ENCODE data around the gene C1orf52. TPM values are rescaled to one million over a fixed set of nuclear protein-coding genes. Genes with fewer than 3 reads are reported as not detected.
A peak's percentile ranks its signal among the peaks of the same experiment; 100 is the strongest.

The C1orf52 gene
- total RNA-seq, 2 experiments from 2014 or later = 35.6 to 37.4 TPM

GRCh38 chr1:85283475-85284199 is 24.2 kb upstream of the C1orf52 start:
- Histone ChIP-seq H3K79me2 (ENCODE audit: insufficient read depth, low read depth, low read length) (no peaks in the 10 kb centered on the region), H3K4me1 (ENCODE audit: insufficient read depth, low read length, poor library complexity, severe bottlenecking) (no peaks in the 10 kb centered on the region), H3K27ac (ENCODE audit: low read depth, low read length, poor library complexity, severe bottlenecking) (no peak overlapping the region), H4K20me1 (ENCODE audit: insufficient read depth, low read length) (no peaks in the 10 kb centered on the region), H3K9me2 (ENCODE audit: insufficient read depth, low read length) (no peaks in the 10 kb centered on the region), H3K36me3 (ENCODE audit: insufficient read depth, low read length) (no peaks in the 10 kb centered on the region), H3K9me3 (ENCODE audit: low read length) (0 out of 2 replicates have a peak, but pooled peaks cover 6% of the 10 kb centered on the region), H2AFZ (ENCODE audit: low read length) (no peak overlapping the region), H3K4me2 (ENCODE audit: low read length) (no peak overlapping the region), H3K4me3 (ENCODE audit: low read depth, low read length, poor library complexity, severe bottlenecking) (no peak overlapping the region)
- ChIA-PET POLR2A (no interaction called here), CTCF (ENCODE audit: unreplicated experiment) (interaction anchor here (1.8 kb wide), 1 partner anchor 24 kb away, joined by 8 read pairs; the partner anchor contains the start of gene C1orf52)
- intact Hi-C loops (cut with micrococcal nuclease; ENCODE audit: unreplicated experiment) = no loop called here
- TF ChIP-seq EZH2phosphoT487 (IDR thresholded peaks at IDR 0.05; ENCODE audit: borderline replicate concordance, low read depth, low read length) (no peak), CTCF (conservative IDR thresholded peaks at IDR 0.05; ENCODE audit: low read length) (no peak)
- DNase-seq (ENCODE audit: low spot score) = no peak
- no TSS peak for BruUV-seq (replicated peaks)

GRCh38 chr1:85282424-85282823 is 23.0 kb upstream of the C1orf52 start:
- no TSS peak for BruUV-seq (replicated peaks)
- Histone ChIP-seq H3K79me2 (ENCODE audit: insufficient read depth, low read depth, low read length) (no peaks in the 10 kb centered on the region), H3K4me2 (ENCODE audit: low read length) (no peak overlapping the region), H3K4me3 (ENCODE audit: low read depth, low read length, poor library complexity, severe bottlenecking) (no peak overlapping the region), H3K36me3 (ENCODE audit: insufficient read depth, low read length) (no peaks in the 10 kb centered on the region), H4K20me1 (ENCODE audit: insufficient read depth, low read length) (no peaks in the 10 kb centered on the region), H3K27ac (ENCODE audit: low read depth, low read length, poor library complexity, severe bottlenecking) (no peak overlapping the region), H3K9me3 (ENCODE audit: low read length) (0 out of 2 replicates have a peak, but pooled peaks cover 6% of the 10 kb centered on the region), H3K4me1 (ENCODE audit: insufficient read depth, low read length, poor library complexity, severe bottlenecking) (peaks cover under 1% of the 10 kb centered on the region), H3K9me2 (ENCODE audit: insufficient read depth, low read length) (no peaks in the 10 kb centered on the region), H2AFZ (ENCODE audit: low read length) (no peak overlapping the region)
- TF ChIP-seq EZH2phosphoT487 (IDR thresholded peaks at IDR 0.05; ENCODE audit: borderline replicate concordance, low read depth, low read length) (no peak), CTCF (conservative IDR thresholded peaks at IDR 0.05; ENCODE audit: low read length) (0 out of 2 replicates have a peak, but pooled peaks have one; percentile 20)
- ChIA-PET CTCF (ENCODE audit: unreplicated experiment) (no interaction called here), POLR2A (no interaction called here)
- intact Hi-C loops (cut with micrococcal nuclease; ENCODE audit: unreplicated experiment) = no loop called here
- DNase-seq (ENCODE audit: low spot score) = no peak

- DNase-seq (ENCODE audit: low spot score) = no peak
- Histone ChIP-seq H4K20me1 (ENCODE audit: insufficient read depth, low read length) (no peaks in the 10 kb centered on the region), H3K27ac (ENCODE audit: low read depth, low read length, poor library complexity, severe bottlenecking) (no peak overlapping the region), H2AFZ (ENCODE audit: low read length) (no peak overlapping the region), H3K4me1 (ENCODE audit: insufficient read depth, low read length, poor library complexity, severe bottlenecking) (peaks cover 7% of the 10 kb centered on the region), H3K9me3 (ENCODE audit: low read length) (0 out of 2 replicates have a peak, but pooled peaks cover 6% of the 10 kb centered on the region), H3K36me3 (ENCODE audit: insufficient read depth, low read length) (no peaks in the 10 kb centered on the region), H3K9me2 (ENCODE audit: insufficient read depth, low read length) (no peaks in the 10 kb centered on the region), H3K4me2 (ENCODE audit: low read length) (no peak overlapping the region), H3K4me3 (ENCODE audit: low read depth, low read length, poor library complexity, severe bottlenecking) (no peak overlapping the region), H3K79me2 (ENCODE audit: insufficient read depth, low read depth, low read length) (peaks cover 4% of the 10 kb centered on the region; the same call in 1 of the 2 replicates)
- CTCF ChIA-PET (ENCODE audit: unreplicated experiment) = no interaction called here
- intact Hi-C loops (cut with micrococcal nuclease; ENCODE audit: unreplicated experiment) = no loop called here
- BruUV-seq (replicated peaks) = no TSS peak
- TF ChIP-seq CTCF (conservative IDR thresholded peaks at IDR 0.05; ENCODE audit: low read length) (no peak), EZH2phosphoT487 (IDR thresholded peaks at IDR 0.05; ENCODE audit: borderline replicate concordance, low read depth, low read length) (no peak)
- POLR2A ChIA-PET = interaction anchor here (1.4 kb wide), 1 partner anchor 10 kb away, joined by 8 read pairs; no protein-coding TSS in a partner anchor
Measured at GRCh38 chr1:85280636-85281035, 21.2 kb upstream of the C1orf52 start.
